DMS79 treated with DMSO at 0.1 percent for 48 hours (cell line): ENCODE data around the gene FAM3B.
"Not testable (repeated sequence)": the region's sequence is repeated elsewhere in the genome, so short reads cannot be mapped to it uniquely, and the experiment has no call there.

Experiments used
- DNase-seq: peaks from one replicate; lab custom pipeline; 2025; lab: John Stamatoyannopoulos, UW

Gene FAM3B

DNA sequence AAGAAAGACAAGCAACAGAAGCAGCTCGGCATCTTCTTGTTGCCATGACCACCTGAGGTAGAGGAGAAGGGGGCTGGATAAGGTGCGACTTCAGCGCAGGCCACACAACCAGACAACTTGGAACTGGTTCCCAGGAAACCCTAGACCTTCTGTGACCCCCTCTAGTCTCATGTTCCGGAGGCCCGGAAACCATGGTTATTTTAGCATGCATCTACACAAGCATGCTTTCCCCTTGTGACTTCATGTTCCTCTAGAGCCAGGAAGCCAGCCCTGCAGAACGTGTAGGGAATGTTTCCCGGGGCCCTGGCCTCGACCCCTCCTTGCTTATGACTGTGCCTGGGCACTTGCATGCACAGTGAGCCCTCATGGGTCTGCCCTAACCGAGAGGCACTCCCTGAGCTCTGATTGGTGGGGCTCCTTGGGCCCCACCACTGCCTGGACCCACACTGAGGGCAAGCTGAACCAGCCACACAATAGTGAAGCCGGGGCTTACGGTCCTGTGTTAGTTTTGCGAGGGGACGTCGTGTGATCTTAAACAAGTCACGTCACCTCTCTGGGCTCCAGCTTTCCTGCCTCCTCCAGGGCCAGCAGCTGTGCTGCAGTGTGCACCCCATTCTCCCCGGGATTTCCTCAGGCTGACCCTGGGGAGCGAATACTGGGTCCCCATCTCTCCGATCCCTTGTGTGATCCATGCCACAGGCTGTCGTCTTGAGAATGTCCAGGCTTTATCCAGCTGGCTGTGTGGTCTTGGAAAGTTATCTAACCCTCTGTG, 33.2 kb downstream of the FAM3B start:
- no peak for DNase-seq

DNA sequence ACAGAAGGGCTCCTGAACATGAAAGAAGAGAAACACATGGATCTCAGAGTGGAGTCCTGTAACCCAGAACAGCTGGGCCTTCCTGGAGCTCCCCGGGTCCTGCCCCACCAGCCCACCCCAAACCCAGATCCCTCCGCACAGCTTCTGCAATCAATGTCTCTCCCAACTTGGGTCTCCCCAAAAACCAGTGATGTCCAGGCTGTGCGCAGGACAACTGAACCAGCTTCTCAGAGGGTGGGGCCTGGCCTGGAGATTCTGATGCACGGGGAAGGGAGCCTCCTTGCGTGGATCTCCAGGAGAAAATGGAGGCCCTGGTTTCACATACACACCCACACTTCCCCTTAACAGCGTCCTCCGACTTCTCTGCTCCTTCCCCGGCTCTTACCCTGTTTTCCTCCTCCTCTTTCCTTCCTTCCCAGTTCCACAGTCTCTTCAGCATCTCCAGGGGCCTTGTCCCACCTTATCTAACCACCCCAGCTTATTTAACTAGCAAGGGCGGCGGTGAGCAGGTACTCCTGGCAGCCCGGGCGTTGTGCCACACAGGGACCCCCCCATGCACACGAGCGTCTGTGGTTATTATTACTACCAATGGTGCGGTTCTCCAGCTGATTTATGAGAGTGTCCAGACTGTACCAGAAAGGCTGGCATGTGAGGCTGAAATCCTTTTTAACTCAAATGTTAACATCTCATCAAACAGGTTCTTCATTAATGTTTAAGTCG, 34.0 kb downstream of the FAM3B start:
- DNase-seq = no peak

GRCh38 chr21:41357546-41357945, 40.9 kb downstream of the FAM3B start:
- DNase-seq = no peak

GRCh38 chr21:41358193-41359166, 41.9 kb downstream of the FAM3B start:
- DNase-seq = no peak

- no peak for DNase-seq
Measured at GRCh38 chr21:41359286-41359685, 42.7 kb downstream of the FAM3B start.

DNA sequence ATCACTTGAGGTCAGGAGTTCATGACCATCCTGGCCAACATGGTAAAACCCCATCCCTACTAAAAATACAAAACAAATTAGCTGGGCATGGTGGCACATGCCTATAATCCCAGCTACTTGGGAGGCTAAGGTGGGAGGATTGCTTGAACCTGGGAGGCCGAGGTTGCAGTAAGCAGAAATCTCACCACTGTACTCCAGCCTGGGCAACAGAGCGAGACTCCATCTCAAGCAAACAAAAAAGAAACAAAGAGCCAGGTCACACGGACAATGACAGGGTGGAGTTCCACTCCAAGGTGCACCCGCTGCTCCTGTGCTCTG, 43.1 kb downstream of the FAM3B start:
- DNase-seq = not testable (repeated sequence)

GRCh38 chr21:41360072-41360821, 43.6 kb downstream of the FAM3B start:
- peak; percentile 48 for DNase-seq

DNA sequence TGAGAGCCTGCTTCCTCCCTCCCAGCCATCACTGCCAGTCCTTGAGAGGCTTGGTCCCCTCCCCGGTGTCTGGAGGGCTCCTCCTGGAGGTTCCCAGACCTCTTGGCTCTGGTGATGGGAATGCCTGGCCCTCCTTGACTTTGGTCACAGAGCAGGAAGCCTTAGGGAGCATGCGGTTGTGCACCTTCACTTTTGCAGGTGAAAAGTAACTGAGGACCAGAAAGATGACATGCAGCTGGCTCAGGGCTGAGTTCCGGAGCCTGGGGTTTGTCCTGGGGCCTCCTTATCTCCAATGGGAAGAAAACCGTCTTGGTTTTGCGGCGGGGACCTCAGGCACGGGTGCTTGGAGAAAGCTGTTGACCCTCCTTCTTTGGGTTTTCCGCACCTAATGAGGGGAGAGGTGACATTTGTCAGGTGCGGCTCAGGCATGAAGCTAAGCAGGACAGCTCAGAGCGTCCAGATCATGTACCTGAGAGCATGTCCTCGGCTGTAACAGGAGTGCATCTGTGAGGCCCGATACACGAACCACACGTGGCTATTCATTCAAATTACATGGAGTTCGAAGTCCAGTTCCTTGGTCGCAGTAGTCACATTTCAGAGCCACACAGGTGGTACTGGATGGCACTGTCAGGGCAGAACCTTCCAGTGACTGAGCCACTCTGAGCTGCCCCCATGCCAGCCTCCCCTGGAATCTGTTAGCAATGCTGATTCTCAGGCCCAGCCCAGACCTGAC, 44.6 kb downstream of the FAM3B start:
- DNase-seq = no peak

DNA sequence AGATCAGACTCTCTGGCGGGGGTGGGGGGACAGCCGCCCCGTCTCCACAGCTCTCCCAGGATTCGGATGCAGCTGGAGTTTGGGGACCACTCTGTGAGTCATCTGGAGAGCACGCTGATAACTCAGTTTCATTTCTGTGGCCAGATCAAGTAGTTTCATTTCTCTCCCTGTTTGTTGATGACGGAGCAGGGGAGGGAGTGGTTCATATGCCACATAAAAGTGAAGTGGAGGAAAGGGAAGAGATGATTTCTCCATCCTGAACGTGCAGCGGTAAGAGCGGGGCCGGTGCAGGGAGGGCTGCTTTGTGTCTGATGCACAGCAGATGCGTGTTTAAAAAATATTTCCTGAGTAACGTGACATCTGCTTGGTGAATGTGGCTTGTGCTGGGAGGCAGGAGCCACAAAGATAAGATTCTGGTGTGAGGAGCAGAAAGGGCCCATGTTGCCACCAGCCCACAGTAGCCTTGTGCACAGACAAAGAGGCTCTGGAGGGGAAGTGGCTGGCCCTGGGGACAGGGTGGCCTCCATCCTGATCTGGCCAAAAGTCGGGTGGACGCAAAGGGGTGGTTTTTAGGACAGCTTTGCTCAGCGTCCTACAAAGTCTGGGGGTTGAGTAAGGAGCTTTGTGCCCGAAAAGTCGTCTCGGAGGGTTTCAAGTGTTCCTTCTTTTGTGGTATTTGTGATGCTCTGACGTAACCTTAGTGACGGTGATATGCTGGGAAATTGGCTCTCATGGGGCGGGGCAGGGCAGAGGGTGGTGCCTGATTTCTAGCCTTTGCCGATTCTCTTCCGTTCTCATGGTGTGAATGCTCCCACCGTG, 45.4 kb downstream of the FAM3B start, which contains the start of gene MX2:
TSS of gene MX2 (plus strand) at position 242 of the 819 bp plus-strand sequence. CDS start 14,880 bp downstream, outside the sequence.
- DNase-seq = peak; percentile 77

DNA sequence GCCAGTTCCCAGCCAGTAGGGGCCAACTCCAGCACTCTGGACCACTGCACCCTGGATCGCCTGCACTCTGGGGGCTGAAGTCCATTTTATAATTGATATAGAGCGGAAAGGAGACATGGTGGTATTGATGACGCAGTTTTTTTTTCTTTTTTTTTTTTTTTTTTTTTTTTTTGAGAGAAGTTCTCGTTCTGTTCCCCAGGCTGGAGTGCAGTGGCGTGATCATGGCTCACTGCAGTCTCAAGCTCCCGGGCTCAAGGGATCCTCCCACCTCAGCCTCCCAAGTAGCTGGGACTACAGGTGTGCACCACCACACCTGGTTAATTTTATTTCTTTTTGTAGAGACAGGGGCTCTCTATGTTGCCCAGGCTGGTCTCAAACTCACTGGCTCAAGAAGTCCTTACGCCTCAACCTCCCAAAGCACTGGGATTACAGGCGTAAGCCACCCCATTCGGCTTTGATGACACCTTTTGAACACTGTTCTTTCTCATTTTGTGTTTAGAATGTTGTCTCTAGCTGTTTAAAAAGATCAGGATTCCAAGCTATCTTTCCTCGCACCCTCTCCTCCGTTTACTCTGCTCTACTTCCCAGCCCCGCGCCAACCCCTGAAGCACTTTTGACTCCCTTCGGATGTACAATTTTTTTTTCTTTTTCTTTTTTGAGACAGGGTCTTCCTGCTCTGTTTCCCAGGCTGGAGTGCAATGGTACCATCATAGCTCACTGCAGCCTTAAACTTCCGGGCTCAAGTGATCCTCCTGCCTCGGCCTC, 46.2 kb downstream of the FAM3B start:
- DNase-seq = no peak

GRCh38 chr21:41363370-41364270, 47.0 kb downstream of the FAM3B start:
- no peak for DNase-seq

DNA sequence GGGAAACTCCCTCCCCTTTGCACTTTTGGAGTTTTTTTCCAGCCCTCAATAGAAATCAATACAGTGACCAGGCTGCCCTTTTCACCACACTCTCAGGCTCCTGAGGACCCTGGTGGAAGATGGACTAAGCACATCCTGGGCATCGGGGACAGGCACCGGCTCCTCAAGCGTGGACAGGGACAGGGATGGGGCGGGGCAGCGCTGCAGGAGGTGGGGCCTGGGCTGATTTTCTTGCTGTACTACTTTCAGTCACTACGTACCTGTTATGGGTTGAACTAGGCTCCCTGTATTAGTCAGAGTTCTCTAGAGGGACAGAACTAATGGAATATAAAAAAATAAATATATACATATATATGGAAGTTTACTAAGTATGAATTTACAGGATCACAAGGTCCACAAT, 47.7 kb downstream of the FAM3B start:
- no peak for DNase-seq

DNA sequence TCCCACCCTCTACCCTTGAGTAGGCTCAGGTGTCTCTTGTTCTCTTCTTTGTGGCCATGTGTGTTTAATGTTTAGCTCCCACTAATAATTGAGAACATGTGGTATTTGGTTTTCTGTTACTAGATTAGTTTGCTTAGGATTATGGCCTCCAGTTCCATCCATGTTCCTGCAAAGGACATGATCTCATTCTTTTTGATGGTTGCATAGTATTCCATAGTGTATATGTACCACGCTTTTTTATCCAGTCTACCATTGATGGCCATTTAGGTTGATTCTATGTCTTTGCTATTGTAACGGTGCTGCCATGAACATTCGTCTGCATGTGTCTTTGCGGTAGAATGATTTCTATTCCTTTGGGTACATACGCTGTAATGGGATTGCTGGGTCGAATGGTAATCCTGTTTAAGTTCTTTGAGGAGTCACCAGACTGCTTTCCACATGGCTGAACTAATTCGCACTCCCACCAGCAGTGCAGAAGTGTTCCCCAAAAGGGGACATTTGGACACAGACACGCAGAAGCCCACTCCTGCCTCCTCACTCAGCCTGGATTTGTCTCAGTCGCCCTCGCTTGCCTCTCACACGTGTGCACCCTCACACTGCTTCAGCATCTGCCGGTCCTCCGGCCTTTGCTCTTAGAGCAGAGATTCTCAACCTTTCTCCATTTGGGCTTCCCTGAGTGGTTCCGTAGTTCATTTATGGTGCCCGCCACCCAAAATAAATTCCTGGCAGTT, 48.9 kb downstream of the FAM3B start:
- DNase-seq = no peak

GRCh38 chr21:41366522-41367151, 50.0 kb downstream of the FAM3B start:
- DNase-seq = no peak

- no peak for DNase-seq
Measured at GRCh38 chr21:41367301-41367944, 50.8 kb downstream of the FAM3B start.

- no peak for DNase-seq
Measured at GRCh38 chr21:41367945-41368734, 51.5 kb downstream of the FAM3B start.
